ENCODE measurements around the gene FAM50B. TPM values are rescaled to one million over a fixed set of nuclear protein-coding genes. Genes with fewer than 3 reads are reported as not detected.

The FAM50B gene
- polyA plus RNA-seq, 6 donors from 2014 or later = 2.5 to 14.8 (median 9.0) TPM

DNA sequence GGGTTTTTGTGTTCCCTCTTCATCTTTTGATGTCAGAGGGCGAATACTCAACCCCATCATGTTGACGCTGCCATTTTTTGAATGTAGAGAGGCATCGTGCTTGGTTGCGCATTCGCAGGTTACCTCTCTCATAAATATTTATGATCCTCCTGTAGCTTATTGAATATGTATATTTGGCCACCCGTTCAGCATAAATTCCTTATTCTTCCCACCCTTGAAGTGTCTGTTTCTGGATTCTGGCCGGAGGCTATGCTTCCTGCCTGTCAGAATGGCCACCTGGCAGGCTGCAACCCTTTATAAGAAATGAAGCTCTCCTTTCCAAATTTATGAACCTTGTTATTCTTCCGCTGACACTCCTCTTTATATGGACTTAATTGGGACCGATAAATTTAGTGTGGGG is 40.9 kb downstream of the FAM50B start:
- DNase-seq = no peak
- H3K27ac Mint-ChIP-seq = no peak overlapping the region
- peaks cover 0 to 2% (median 0%) of the 10 kb centered on the region in 7 donors for H3K9me3 Mint-ChIP-seq
- no peaks in the 10 kb centered on the region for H3K4me1 Mint-ChIP-seq
- H3K27me3 Mint-ChIP-seq = peaks cover 6 to 9% (median 6%) of the 10 kb centered on the region in 3 donors
- ATAC-seq (ENCODE audit: low read depth in 2 of 2) = no peak
- H3K36me3 Mint-ChIP-seq = no peaks in the 10 kb centered on the region
- no peak overlapping the region for H3K4me3 Mint-ChIP-seq

DNA sequence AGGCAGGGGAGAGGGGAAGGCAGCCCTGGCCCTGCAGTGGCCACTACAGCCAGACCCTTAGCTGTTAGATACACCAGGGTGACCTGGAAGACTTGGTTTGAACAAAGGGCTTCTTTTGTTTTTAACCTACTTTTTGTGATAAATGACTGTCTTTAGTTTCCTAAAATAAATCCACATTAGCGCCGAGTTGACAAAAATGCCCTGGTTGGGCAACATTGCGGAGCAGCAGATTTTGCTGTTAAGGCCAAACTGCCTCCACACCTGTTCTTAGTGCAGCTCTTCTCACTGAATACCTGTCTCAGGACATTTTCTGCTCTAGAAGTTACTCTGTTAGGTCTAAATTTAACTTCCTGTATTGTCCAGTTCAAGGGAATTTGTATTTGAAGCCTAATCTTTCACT is 42.7 kb downstream of the FAM50B start:
- DNase-seq = no peak
- ATAC-seq (ENCODE audit: low read depth in 2 of 2) = no peak
- H3K9me3 Mint-ChIP-seq = peaks cover 0 to 2% (median 0%) of the 10 kb centered on the region in 7 donors
- H3K4me1 Mint-ChIP-seq = no peaks in the 10 kb centered on the region
- H3K4me3 Mint-ChIP-seq = no peak overlapping the region
- no peaks in the 10 kb centered on the region for H3K36me3 Mint-ChIP-seq
- peaks cover 6 to 15% (median 9%) of the 10 kb centered on the region in 3 donors for H3K27me3 Mint-ChIP-seq
- no peak overlapping the region for H3K27ac Mint-ChIP-seq

DNA sequence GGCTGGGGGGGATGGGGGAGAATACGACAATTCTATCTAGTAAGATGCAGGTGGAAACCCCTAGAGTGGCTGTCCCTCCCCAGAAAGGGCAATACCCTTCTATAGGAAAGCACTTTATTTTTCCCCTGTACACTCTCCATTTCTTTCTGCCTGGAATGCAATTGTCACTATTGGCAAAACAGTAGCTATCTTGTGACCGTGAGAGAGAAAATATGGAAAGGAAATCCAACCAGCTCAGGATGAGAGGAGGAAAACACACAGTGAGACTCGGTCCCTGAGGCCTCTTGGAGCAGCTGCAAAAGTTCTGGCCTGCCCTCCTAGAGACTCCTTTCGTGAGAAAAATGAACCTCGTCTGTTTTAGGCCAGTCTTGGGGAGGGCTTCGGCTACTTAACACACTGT is 43.4 kb downstream of the FAM50B start:
- no peak overlapping the region for H3K4me3 Mint-ChIP-seq
- H3K9me3 Mint-ChIP-seq = peaks cover 0 to 2% (median 0%) of the 10 kb centered on the region in 7 donors
- no peak for DNase-seq
- no peak for ATAC-seq (ENCODE audit: low read depth in 2 of 2)
- H3K27ac Mint-ChIP-seq = no peak overlapping the region
- peaks cover 9 to 15% (median 10%) of the 10 kb centered on the region in 3 donors for H3K27me3 Mint-ChIP-seq
- H3K36me3 Mint-ChIP-seq = no peaks in the 10 kb centered on the region
- H3K4me1 Mint-ChIP-seq = no peaks in the 10 kb centered on the region

DNA sequence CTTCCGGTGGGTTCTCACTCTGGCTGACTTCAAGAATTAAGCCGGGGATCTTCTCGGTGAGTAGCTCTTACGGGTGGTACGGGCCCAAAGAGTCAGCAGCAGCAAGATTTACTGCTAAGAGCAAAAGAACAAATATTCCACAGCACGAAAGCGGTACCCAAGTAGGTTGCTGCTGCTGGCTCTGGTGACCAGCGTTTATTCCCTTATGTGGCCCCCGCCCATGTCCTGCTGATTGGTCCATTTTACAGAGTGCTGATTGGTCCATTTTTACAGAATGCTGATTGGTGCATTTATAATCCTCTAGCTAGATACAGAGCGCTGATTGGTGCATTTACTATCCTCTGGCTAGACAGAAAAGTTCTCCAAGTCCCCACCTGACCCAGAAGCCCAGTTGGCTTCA is 44.3 kb downstream of the FAM50B start:
- Mint-ChIP-seq H3K4me3 (no peak overlapping the region), H3K36me3 (peaks cover 0 to 5% of the 10 kb centered on the region in 2 donors), H3K27me3 (peaks cover 11 to 24% (median 14%) of the 10 kb centered on the region in 3 donors), H3K27ac (peak overlapping the region in 1 of 6 donors; percentile 39), H3K4me1 (no peaks in the 10 kb centered on the region), H3K9me3 (peaks cover 0 to 2% (median 0%) of the 10 kb centered on the region in 7 donors)
- DNase-seq = no peak
- no peak for ATAC-seq (ENCODE audit: low read depth in 2 of 2)

DNA sequence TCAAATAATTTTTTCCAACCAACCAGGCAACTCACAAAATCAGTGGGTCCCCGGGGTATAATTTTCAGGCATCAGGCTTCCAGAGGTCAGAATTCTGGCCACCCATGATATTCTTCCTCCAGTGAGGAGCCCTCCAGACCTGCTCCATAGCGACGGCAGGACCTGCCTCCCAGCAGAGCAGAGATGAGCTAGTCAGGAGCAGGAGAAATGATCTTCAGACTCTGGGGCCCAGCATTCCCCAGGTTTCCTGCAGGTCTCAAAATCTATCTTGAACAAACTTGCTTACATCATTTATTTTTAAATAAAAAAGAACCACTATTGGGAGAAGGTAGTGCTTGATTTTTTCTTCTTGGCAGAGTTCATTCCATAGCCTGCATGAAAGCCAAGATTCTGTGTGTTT is 44.7 kb downstream of the FAM50B start:
- Mint-ChIP-seq H3K36me3 (peaks cover 0 to 7% of the 10 kb centered on the region in 2 donors), H3K27me3 (peaks cover 11 to 28% (median 18%) of the 10 kb centered on the region in 3 donors), H3K4me3 (no peak overlapping the region), H3K4me1 (no peaks in the 10 kb centered on the region), H3K9me3 (peaks cover 0 to 1% (median 0%) of the 10 kb centered on the region in 7 donors), H3K27ac (no peak overlapping the region)
- DNase-seq = no peak
- ATAC-seq (ENCODE audit: low read depth in 2 of 2) = no peak

DNA sequence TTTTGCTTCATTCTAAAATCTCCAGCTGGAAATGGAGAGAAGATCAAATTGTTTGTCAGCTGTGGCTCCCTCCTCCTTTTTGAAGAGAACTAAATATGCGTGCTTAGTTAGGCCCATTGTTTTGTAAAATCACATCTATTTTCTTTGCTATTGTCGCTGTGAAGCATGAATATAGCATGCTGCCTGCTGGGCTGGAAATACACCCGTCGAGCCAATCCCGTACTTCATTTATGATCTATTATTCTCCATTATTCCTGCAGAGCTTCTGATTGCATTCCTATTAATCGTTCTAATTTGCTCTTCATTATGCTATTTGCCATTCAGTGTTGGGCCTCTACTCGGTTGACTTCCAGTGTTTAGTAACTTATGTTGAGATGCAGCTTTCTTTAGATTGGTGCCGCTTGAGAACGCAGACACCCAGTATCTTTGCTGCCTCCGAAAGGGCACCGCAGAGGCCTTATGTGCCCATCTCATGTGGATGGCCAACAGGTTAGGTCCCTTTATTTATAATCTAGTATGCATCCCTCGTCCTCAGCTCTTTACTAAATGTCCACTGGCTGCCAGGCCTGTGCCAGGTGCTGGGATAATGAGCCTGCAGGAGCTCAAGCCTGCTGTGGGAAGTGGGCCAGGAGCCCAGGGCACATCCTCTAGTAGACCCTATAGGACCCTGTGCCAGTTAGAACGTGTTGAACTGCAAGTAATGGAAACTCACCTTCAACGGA is 45.6 kb downstream of the FAM50B start:
- H3K4me3 Mint-ChIP-seq = no peak overlapping the region
- H3K27me3 Mint-ChIP-seq = peaks cover 11 to 31% (median 19%) of the 10 kb centered on the region in 3 donors
- H3K9me3 Mint-ChIP-seq = no peaks in the 10 kb centered on the region
- peak overlapping the region in 1 of 6 donors; percentile 78 for H3K27ac Mint-ChIP-seq
- H3K4me1 Mint-ChIP-seq = no peaks in the 10 kb centered on the region
- ATAC-seq (ENCODE audit: low read depth in 2 of 2) (no peak), DNase-seq (no peak)
- peaks cover 0 to 7% of the 10 kb centered on the region in 2 donors for H3K36me3 Mint-ChIP-seq

DNA sequence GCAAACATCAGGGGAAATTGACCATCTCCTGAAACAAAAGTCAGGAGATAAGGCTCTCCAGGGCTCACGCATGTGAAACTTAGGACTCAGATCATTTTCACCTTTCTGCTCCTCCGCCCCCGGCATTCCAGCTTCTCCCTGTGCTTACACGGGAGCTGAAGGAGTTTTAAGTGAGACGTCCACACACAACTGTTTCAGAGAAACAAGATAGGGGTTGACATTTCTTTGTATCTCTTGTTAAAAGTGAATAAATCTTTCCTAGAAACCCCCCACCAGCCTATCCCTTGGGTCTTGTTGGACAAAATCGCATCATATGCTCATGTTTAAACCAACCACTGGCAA is 46.1 kb downstream of the FAM50B start:
- Mint-ChIP-seq H3K4me3 (no peak overlapping the region), H3K36me3 (peaks cover 0 to 7% of the 10 kb centered on the region in 2 donors), H3K27ac (peak overlapping the region in 1 of 6 donors; percentile 78), H3K9me3 (no peaks in the 10 kb centered on the region), H3K4me1 (no peaks in the 10 kb centered on the region), H3K27me3 (peaks cover 14 to 27% (median 16%) of the 10 kb centered on the region in 3 donors)
- no peak for ATAC-seq (ENCODE audit: low read depth in 2 of 2)
- DNase-seq = no peak

DNA sequence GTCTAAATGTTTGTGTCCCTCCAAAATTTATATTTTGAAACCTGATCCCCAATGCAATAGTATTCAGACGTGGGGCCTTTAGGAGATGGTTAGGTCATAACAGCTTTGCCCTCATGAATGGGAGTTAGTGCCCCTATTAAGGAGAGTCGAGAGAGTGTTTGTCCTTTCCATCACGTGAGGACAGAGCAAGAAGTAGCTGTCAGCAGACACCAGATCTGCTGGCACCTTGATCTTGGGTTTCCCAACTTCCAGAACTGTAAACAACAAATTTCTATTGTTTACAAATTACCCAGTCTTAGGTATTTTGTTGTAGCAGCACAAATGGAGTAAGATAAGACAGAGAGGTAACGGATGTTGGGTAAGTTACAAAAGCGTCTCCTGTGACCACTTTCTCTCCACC is 46.6 kb downstream of the FAM50B start:
- H3K4me3 Mint-ChIP-seq = no peak overlapping the region
- H3K36me3 Mint-ChIP-seq = peaks cover 0 to 7% of the 10 kb centered on the region in 2 donors
- ATAC-seq (ENCODE audit: low read depth in 2 of 2) (no peak), DNase-seq (no peak)
- H3K27ac Mint-ChIP-seq = no peak overlapping the region
- H3K9me3 Mint-ChIP-seq = no peaks in the 10 kb centered on the region
- peaks cover 11 to 27% (median 17%) of the 10 kb centered on the region in 3 donors for H3K27me3 Mint-ChIP-seq
- no peaks in the 10 kb centered on the region for H3K4me1 Mint-ChIP-seq

DNA sequence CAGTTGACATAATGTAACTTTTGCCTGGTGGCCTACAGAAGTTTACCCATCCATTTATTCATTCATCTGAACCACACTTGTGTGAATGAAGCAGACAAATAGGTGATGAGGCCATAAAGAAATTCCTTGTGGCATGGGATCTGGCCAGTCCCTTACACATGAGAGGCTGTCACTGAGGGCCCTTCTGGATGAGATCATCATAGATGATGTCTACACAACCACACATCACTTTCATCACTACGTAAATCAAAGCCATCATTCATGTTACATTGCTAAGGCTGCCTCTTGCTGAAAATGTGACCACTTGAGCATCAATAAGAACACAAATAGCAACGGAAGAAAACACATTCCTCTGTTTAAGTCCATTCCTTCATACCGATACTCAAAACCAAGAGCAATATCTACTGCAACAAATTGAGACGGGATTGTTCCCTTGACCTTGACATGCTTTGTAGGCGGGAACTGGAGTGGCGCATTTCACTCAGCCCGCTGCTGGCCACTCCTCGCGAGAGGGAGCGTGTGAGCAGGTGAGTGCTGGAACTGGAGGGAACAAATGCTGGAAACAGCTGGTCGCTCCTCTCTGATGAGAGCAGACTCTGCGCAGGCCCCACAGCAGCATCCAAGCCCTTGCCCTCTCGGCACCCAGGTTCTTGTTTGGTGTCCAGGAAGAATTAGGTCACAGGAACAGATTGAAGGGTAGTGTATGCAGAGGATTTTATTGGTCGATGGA is 49.3 kb downstream of the FAM50B start:
- H3K27ac Mint-ChIP-seq = no peak overlapping the region
- H3K4me1 Mint-ChIP-seq = no peaks in the 10 kb centered on the region
- no peaks in the 10 kb centered on the region for H3K9me3 Mint-ChIP-seq
- H3K36me3 Mint-ChIP-seq = peaks cover 0 to 7% of the 10 kb centered on the region in 2 donors
- DNase-seq (no peak), ATAC-seq (ENCODE audit: low read depth in 2 of 2) (no peak)
- H3K27me3 Mint-ChIP-seq = peaks cover 16 to 27% (median 27%) of the 10 kb centered on the region in 3 donors
- H3K4me3 Mint-ChIP-seq = no peak overlapping the region

DNA sequence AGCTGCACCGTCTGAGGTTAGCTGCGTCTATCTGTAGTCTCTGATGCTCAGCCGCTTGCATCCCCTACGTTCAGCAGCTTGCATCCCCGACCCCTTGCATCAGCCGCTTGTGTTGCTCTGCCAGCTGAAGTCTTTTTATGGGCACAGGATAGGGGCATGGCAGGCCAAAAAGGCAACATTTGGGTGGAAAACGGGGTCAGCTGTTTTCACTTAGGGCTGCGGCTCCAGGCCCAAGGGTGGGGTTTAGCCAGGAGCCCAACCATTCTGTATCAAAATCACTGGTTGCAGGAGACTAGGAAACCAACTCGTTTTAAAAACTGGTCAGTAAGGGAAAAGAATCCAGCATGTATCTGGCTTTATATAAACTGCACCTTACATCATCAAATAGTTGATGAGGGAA is 49.9 kb downstream of the FAM50B start:
- no peak overlapping the region for H3K27ac Mint-ChIP-seq
- H3K4me1 Mint-ChIP-seq = no peaks in the 10 kb centered on the region
- no peaks in the 10 kb centered on the region for H3K9me3 Mint-ChIP-seq
- peaks cover 0 to 7% of the 10 kb centered on the region in 2 donors for H3K36me3 Mint-ChIP-seq
- peaks cover 19 to 27% (median 27%) of the 10 kb centered on the region in 3 donors for H3K27me3 Mint-ChIP-seq
- DNase-seq (no peak), ATAC-seq (ENCODE audit: low read depth in 2 of 2) (no peak)
- peak overlapping the region in 1 of 8 donors; percentile 43 for H3K4me3 Mint-ChIP-seq

DNA sequence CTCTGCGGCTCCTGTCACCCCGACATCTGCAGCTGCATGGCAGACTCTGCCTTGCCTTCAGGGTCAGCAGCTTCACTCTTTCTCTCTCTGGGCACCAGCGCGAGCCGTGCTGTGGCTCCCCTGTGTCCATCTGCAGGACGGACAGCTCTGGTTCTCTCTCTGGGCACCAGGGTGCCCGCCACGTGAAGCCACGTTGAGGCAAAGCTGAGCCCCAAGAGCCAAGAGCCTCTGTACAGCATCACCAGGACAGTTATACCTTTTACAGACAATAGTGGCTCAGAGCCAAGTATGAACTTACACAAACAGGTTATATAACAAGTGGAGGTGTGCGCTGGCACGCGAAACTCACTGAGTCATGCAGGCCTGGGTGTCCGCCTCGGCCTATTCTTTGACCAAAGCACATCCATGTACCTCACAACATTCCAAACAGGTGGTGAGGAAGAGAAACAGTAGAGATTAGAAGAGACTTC is 50.8 kb downstream of the FAM50B start:
- Mint-ChIP-seq H3K4me3 (no peak overlapping the region), H3K36me3 (peaks cover 0 to 7% of the 10 kb centered on the region in 2 donors), H3K27me3 (peaks cover 21 to 27% (median 22%) of the 10 kb centered on the region in 3 donors), H3K27ac (no peak overlapping the region), H3K9me3 (no peaks in the 10 kb centered on the region), H3K4me1 (no peaks in the 10 kb centered on the region)
- DNase-seq (no peak), ATAC-seq (ENCODE audit: low read depth in 2 of 2) (no peak)

Measured in naive B cell (primary cell).